Measurements from ENCODE around the gene SCLY. TPM values are rescaled to one million over a fixed set of nuclear protein-coding genes. Genes with fewer than 3 reads are reported as not detected.

SCLY gene
- total RNA-seq, 4 donors from 2014 or later, result 9.8 to 17.9 (median 13.9) TPM

DNA sequence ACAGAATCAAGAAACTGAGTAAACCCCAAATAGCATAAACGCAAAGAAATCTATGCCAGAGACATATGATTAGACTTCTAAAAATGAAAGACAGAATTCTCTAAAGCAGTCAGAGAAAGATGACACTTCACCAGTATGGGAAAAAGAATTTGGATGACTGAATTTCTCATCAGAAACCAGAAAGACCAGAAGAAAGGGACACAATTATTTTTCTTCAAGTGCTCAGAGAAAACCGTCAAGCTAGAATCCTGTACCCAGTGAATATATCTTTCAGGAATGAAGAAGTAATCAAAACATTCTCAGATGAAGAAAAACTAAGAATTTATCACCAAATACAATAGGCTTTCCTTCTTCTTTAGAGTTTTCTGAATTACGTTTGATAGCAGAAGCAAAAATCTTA lies 25.1 kb downstream of the SCLY start:
- H3K4me1 ChIP-seq, result no peaks in the 10 kb centered on the region
- TF ChIP-seq EP300 (IDR thresholded peaks at IDR 0.05) (no peak), POLR2AphosphoS5 (IDR thresholded peaks at IDR 0.05) (no peak), POLR2A (IDR thresholded peaks at IDR 0.05; ENCODE audit: low read depth) (no peak)
- TF ChIP-seq, protein P1, sequence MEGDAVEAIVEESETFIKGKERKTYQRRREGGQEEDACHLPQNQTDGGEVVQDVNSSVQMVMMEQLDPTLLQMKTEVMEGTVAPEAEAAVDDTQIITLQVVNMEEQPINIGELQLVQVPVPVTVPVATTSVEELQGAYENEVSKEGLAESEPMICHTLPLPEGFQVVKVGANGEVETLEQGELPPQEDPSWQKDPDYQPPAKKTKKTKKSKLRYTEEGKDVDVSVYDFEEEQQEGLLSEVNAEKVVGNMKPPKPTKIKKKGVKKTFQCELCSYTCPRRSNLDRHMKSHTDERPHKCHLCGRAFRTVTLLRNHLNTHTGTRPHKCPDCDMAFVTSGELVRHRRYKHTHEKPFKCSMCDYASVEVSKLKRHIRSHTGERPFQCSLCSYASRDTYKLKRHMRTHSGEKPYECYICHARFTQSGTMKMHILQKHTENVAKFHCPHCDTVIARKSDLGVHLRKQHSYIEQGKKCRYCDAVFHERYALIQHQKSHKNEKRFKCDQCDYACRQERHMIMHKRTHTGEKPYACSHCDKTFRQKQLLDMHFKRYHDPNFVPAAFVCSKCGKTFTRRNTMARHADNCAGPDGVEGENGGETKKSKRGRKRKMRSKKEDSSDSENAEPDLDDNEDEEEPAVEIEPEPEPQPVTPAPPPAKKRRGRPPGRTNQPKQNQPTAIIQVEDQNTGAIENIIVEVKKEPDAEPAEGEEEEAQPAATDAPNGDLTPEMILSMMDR (IDR thresholded peaks at IDR 0.05), result no peak
- H3K4me3 ChIP-seq, result no peak overlapping the region
- peaks cover 7 to 44% (median 34%) of the 10 kb centered on the region in 4 donors for H3K36me3 ChIP-seq
- DNase-seq (ENCODE audit: extremely low spot score), result no peak
- H3K9me3 ChIP-seq, result no peaks in the 10 kb centered on the region
- H3K27me3 ChIP-seq, result no peaks in the 10 kb centered on the region
- no peak overlapping the region for H3K27ac ChIP-seq (replicated peaks in 1 of 4)
- WGBS, result 96% methylated on average over 3 of the region's 3 CpGs
- intact Hi-C loops (cut with DNase I), result no loop called here

DNA sequence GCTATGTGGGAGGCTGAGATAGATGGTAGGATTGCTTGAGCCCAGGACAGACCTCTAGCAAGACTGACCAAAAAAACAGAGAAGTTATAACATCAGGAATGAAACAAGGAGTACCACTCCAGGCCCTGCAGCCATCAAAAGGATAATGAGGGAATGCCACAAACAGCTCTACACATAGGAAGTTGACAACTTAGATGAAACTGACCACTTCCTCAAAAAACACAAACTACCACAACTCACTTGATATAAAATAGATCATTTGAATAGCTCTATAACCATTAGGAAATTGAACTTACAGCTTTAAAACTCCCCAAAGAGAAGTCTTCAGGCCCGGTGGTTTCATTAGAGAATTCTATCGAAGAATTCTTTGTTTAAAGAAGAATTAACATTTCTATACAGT lies 26.4 kb downstream of the SCLY start:
- DNase-seq (ENCODE audit: extremely low spot score), result no peak
- Histone ChIP-seq H3K27ac (replicated peaks in 1 of 4) (no peak overlapping the region), H3K27me3 (no peaks in the 10 kb centered on the region), H3K9me3 (no peaks in the 10 kb centered on the region), H3K4me3 (no peak overlapping the region), H3K36me3 (peaks cover 1 to 32% (median 26%) of the 10 kb centered on the region in 4 donors), H3K4me1 (no peaks in the 10 kb centered on the region)
- no peak for TF ChIP-seq POLR2A (IDR thresholded peaks at IDR 0.05; ENCODE audit: low read depth)
- intact Hi-C loops (cut with DNase I), result no loop called here
- 98% methylated on average over 2 of the region's 2 CpGs for WGBS

DNA sequence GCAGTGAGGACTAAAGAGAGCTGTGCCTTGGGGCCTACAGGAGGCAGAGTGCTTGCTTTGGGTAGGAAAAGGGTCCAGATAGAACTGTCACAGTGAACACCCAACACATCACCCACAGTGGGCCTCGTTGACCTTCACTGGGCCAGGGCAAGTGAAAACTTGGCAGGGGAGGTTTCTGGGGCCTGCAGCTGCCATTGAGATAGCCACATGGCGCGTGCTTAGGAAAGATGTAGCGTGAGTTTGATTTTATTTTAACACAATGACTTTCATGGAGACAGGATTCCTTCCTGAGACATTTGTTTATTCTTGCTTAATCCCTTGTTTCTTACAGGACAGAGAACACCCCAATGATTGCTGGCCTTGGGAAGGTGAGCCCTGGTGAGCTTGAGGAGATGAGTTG lies 30.1 kb downstream of the SCLY start:
- TF ChIP-seq, protein P1 (IDR thresholded peaks at IDR 0.05), result no peak
- TF ChIP-seq POLR2A (IDR thresholded peaks at IDR 0.05; ENCODE audit: low read depth), result no peak
- no peak for TF ChIP-seq EP300 (IDR thresholded peaks at IDR 0.05)
- no peak for TF ChIP-seq POLR2AphosphoS5 (IDR thresholded peaks at IDR 0.05)
- 80% methylated on average over 4 of the region's 4 CpGs for WGBS
- Histone ChIP-seq H3K27ac (replicated peaks in 1 of 4) (no peak overlapping the region), H3K27me3 (no peaks in the 10 kb centered on the region), H3K4me3 (no peak overlapping the region), H3K9me3 (no peaks in the 10 kb centered on the region), H3K36me3 (peaks cover 0 to 12% (median 7%) of the 10 kb centered on the region in 4 donors), H3K4me1 (no peaks in the 10 kb centered on the region)
- peak; percentile 75 for DNase-seq (ENCODE audit: extremely low spot score)
- intact Hi-C loops (cut with DNase I), result no loop called here

DNA sequence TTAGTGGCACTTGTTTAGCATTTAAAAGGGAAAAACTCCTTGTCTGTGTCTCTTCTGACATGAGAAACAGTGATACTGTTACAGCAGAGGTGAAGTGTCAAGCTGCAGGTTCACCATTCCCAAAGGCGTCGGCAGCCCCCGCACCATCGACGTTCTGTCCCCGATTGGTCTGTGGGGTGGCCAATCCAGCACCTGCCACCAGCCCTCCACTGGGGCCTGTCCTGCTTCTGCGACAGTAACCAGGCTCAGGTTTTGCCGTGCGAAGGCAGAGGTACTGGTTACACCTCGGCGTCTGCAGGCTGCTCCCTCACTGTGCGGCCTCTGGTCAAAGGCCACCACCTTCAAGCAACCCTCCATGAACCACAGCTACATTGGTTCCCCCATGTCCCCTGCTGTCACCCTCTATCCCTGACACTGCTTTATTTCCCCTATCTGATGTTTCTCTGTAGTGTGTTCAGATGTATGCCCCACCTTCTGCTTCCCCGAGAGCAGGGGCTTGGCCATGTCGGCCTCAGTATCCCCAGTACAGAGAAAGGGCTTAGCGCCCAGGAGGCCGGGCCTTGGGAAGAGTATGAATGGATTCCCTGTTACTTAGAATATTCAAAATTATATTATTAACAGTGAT lies 30.7 kb downstream of the SCLY start:
- H3K27ac ChIP-seq (replicated peaks in 1 of 4), result no peak overlapping the region
- WGBS, result 98% methylated on average over 14 of the region's 16 CpGs
- H3K27me3 ChIP-seq, result no peaks in the 10 kb centered on the region
- H3K4me3 ChIP-seq, result no peak overlapping the region
- peak; percentile 90 for DNase-seq (ENCODE audit: extremely low spot score)
- no peaks in the 10 kb centered on the region for H3K4me1 ChIP-seq
- TF ChIP-seq, protein P1 (IDR thresholded peaks at IDR 0.05), result no peak
- TF ChIP-seq POLR2AphosphoS5 (IDR thresholded peaks at IDR 0.05) (no peak), POLR2A (IDR thresholded peaks at IDR 0.05; ENCODE audit: low read depth) (no peak), EP300 (IDR thresholded peaks at IDR 0.05) (no peak)
- intact Hi-C loops (cut with DNase I), result no loop called here
- no peaks in the 10 kb centered on the region for H3K9me3 ChIP-seq
- H3K36me3 ChIP-seq, result peaks cover 0 to 14% (median 7%) of the 10 kb centered on the region in 4 donors

DNA sequence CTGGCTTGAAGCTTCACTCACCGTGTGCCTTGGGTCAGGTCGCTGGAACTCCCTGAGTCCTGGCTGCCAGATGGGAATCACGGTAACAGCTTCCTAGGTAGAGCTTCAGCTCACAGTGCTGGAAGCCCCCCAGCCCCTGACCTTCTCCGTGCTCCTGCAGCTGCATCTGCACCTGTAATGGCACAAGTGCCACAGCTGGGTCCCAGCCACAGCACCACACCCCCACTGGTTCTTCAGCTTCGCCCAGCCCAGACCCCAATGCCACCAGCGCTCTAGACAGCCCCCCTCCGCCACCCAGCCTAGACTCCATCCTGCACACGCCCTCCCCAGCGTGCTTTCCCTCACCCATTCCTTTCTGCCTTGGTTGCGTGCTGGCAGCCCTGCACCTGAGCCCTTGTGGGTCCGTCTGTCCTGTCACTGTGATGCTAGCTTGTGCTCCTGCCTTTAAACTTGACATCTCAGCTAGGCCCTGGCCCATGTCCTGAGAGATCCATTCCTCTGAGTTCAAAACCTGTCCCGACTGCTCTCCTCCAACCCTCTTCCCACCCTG lies 31.8 kb downstream of the SCLY start:
- intact Hi-C loops (cut with DNase I), result no loop called here
- TF ChIP-seq POLR2A (IDR thresholded peaks at IDR 0.05; ENCODE audit: low read depth), result no peak
- TF ChIP-seq, protein P1 (IDR thresholded peaks at IDR 0.05), result no peak
- no peak for TF ChIP-seq EP300 (IDR thresholded peaks at IDR 0.05)
- TF ChIP-seq POLR2AphosphoS5 (IDR thresholded peaks at IDR 0.05), result no peak
- peak; percentile 45 for DNase-seq (ENCODE audit: extremely low spot score)
- no peaks in the 10 kb centered on the region for H3K9me3 ChIP-seq
- peaks cover 0 to 14% (median 7%) of the 10 kb centered on the region in 4 donors for H3K36me3 ChIP-seq
- no peak overlapping the region for H3K4me3 ChIP-seq
- no peaks in the 10 kb centered on the region for H3K27me3 ChIP-seq
- no peak overlapping the region for H3K27ac ChIP-seq (replicated peaks in 1 of 4)
- no peaks in the 10 kb centered on the region for H3K4me1 ChIP-seq
- 92% methylated on average over 12 of the region's 12 CpGs for WGBS

Data from esophagus muscularis mucosa (tissue), 4 donors.